Activated CD8-positive, alpha-beta T cell treated with anti-CD3 and anti-CD28 coated beads, Interleukin-2, amount 10 ng/mL, durations not matched to agents 7 days and 5 days (primary cell): Measurements from ENCODE around the gene PPM1H. TPM values are rescaled to one million over a fixed set of nuclear protein-coding genes. Genes with fewer than 3 reads are reported as not detected.

ENCODE experiments used
- ATAC-seq: fragments of 150-1000 bp; cut with Tn5 transposase; one replicate; pipeline ENCODE4 v1.10.0; 2021; ENCODE audit warnings: moderate library complexity
- CTCF ChIA-PET: fragments of 350-600 bp; sonication (Branson Sonifier 250); formaldehyde crosslinking; loops from one replicate; lab custom pipeline; 2021; ENCODE audit warnings: antibody characterized with exemption; lab: Charles Lee
- POLR2A ChIA-PET: fragments of 350-600 bp; sonication (Branson Sonifier 250); formaldehyde crosslinking; loops from one replicate; lab custom pipeline; 2021; ENCODE audit warnings: antibody characterized with exemption; lab: Charles Lee
- DNase-seq: peaks from one replicate; pipeline ENCODE4 v3.0.0-alpha.2; 2020
- H3K27ac Mint-ChIP-seq: one replicate; pipeline ENCODE4 v1.8.0; 2021; ENCODE audit warnings: mild to moderate bottlenecking, mixed read lengths
- H3K27me3 Mint-ChIP-seq: one replicate; pipeline ENCODE4 v1.8.0; 2021; ENCODE audit warnings: low read depth, mixed read lengths
- H3K36me3 Mint-ChIP-seq: one replicate; pipeline ENCODE4 v1.8.0; 2021; ENCODE audit warnings: low read depth, mixed read lengths
- H3K4me1 Mint-ChIP-seq: one replicate; pipeline ENCODE4 v1.8.0; 2021; ENCODE audit warnings: low read depth, mixed read lengths
- H3K4me3 Mint-ChIP-seq: one replicate; pipeline ENCODE4 v1.8.0; 2021; ENCODE audit warnings: mild to moderate bottlenecking, mixed read lengths
- H3K9me3 Mint-ChIP-seq: one replicate; pipeline ENCODE4 v1.8.0; 2022; ENCODE audit warnings: mixed read lengths; ENCODE audit not compliant: insufficient read depth
- total RNA-seq, 2 experiments: library from RNA; stranded (reverse); gene quantifications; one replicate each; pipeline ENCODE4 v1.2.3, GENCODE V29; 2021

Gene PPM1H
- total RNA-seq, 2 experiments from 2014 or later = not detected

DNA sequence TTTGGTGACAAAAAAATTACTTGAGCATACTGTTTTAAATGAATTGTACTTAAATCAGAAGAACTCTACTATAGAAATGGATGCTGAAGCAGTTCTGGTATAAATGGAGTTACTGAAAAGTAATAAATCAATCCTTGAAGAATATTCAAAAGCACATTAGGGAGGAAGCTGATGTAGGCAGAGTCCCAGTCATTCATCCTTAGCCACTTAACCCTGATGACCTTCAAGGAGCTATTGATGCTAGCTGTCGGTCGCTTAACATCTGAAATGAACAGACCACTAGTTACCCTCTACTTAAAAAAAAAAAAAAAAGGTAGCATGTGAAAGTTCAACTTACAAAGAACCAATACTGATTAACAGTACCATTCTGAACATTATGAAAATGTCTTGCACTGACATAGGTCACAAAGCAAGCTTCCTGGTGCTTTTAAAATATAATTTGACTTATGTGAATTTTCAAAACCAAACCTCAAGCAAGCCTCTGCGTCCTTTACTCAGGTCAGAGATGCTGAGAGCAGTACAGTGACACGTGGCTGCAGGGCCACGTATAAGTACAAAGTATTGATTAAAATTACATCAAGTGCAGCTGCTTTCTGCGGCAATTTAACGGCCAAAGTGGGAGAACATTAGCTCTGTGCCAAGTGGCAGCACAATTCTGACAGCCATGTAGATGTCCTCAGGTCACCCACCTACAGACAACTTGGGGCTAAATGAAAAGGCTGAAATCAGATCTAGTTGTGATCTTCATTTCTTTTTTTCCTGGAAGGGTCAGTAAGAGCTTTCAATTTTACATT, 18.1 kb downstream of the PPM1H start:
- Mint-ChIP-seq H3K36me3 (no peaks in the 10 kb centered on the region), H3K4me3 (no peak overlapping the region), H3K27me3 (peaks cover 9% of the 10 kb centered on the region), H3K4me1 (no peaks in the 10 kb centered on the region), H3K27ac (no peak overlapping the region), H3K9me3 (no peaks in the 10 kb centered on the region)
- ATAC-seq (no peak), DNase-seq (no peak)
- ChIA-PET CTCF (no interaction called here), POLR2A (no interaction called here)

DNA sequence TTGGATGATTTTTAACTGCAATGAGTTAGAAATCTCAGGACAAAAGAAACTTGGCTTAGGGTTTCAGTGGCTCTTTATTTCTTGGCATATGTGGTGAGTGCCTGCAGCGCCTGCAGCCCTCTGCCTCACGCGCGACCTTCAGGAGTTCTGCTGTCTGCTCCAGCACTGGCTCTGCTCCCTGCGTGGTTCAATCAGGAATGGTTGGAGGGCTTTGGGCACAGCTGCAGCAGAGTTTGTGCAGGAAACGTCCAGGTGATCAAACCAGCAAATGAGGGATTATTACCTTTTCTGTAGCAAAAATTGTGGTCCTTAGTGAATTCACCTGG, 19.8 kb downstream of the PPM1H start:
- no peaks in the 10 kb centered on the region for H3K4me1 Mint-ChIP-seq
- H3K36me3 Mint-ChIP-seq = no peaks in the 10 kb centered on the region
- no peak overlapping the region for H3K27ac Mint-ChIP-seq
- ATAC-seq (no peak), DNase-seq (no peak)
- CTCF ChIA-PET = no interaction called here
- POLR2A ChIA-PET = no interaction called here
- peaks cover 12% of the 10 kb centered on the region for H3K27me3 Mint-ChIP-seq
- no peaks in the 10 kb centered on the region for H3K9me3 Mint-ChIP-seq
- no peak overlapping the region for H3K4me3 Mint-ChIP-seq

DNA sequence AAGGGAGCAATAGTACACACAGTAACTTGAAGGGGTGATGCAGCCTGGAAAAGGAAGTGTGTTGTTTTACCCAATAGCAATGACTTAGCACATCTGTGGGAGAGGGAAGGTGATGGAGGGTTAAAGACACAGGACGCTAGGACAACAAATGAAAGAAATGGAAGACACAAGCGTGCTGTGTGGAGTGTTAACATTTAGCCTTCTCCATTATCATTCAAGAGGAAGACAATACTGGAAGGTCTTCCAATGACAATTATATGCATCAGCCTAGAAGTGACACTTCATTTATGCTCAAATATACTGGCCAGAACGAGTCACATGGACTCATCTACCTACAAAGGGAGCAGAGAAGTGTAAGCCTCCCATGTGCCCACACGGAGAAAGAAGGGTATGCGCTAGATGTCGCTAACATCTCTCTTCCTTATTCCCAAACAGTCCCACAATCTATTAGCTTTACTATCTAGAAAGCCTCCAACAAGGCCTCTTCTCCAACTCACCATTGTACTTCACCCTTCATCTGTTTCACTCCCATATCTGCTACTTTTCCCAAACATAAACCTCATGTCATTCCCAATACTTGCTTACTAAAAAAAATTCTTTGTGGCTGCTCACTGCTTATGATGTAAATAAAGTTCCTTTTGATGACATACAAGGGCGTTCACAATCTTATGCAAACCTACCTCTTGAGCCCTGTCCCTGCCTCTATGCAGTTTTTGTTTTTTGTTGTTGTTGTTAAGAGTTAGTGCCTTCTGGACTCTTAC, 20.3 kb downstream of the PPM1H start:
- POLR2A ChIA-PET = no interaction called here
- Mint-ChIP-seq H3K4me1 (no peaks in the 10 kb centered on the region), H3K9me3 (no peaks in the 10 kb centered on the region), H3K4me3 (no peak overlapping the region), H3K27me3 (peaks cover 14% of the 10 kb centered on the region), H3K36me3 (no peaks in the 10 kb centered on the region), H3K27ac (no peak overlapping the region)
- DNase-seq (no peak), ATAC-seq (no peak)
- CTCF ChIA-PET = no interaction called here

- ChIA-PET CTCF (no interaction called here), POLR2A (no interaction called here)
- DNase-seq (no peak), ATAC-seq (no peak)
- Mint-ChIP-seq H3K27ac (no peak overlapping the region), H3K27me3 (peaks cover 15% of the 10 kb centered on the region), H3K4me1 (no peaks in the 10 kb centered on the region), H3K9me3 (no peaks in the 10 kb centered on the region), H3K36me3 (no peaks in the 10 kb centered on the region), H3K4me3 (no peak overlapping the region)
Measured at GRCh38 chr12:62913380-62913779, 21.6 kb downstream of the PPM1H start.

- ChIA-PET POLR2A (no interaction called here), CTCF (no interaction called here)
- Mint-ChIP-seq H3K4me3 (no peak overlapping the region), H3K36me3 (no peaks in the 10 kb centered on the region), H3K27ac (no peak overlapping the region), H3K4me1 (no peaks in the 10 kb centered on the region), H3K9me3 (no peaks in the 10 kb centered on the region), H3K27me3 (peaks cover 15% of the 10 kb centered on the region)
- DNase-seq (no peak), ATAC-seq (no peak)
Measured at GRCh38 chr12:62912644-62913043, 22.3 kb downstream of the PPM1H start.

DNA sequence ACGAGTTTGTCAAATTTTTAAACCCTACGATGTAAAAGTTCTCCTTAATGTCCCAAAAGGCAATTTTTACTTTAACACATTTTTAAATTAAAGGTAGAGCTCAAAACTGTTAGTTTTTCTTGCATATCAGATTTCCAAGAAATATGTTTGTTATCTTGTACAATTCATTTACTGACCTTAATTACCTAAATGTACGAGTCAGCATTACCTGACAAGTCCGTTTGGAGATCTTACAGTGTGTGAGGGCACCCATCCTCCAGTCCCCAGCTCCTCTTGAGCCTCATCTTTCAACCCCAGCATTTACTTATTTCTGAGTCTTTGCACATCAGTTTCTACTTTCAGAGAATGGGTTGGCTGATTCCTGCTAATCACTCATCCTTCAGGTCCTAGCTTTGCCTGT, 23.7 kb downstream of the PPM1H start:
- Mint-ChIP-seq H3K36me3 (no peaks in the 10 kb centered on the region), H3K9me3 (no peaks in the 10 kb centered on the region), H3K4me1 (no peaks in the 10 kb centered on the region), H3K27me3 (peaks cover 17% of the 10 kb centered on the region), H3K27ac (no peak overlapping the region), H3K4me3 (no peak overlapping the region)
- DNase-seq = no peak
- POLR2A ChIA-PET = no interaction called here
- no peak for ATAC-seq
- CTCF ChIA-PET = no interaction called here

DNA sequence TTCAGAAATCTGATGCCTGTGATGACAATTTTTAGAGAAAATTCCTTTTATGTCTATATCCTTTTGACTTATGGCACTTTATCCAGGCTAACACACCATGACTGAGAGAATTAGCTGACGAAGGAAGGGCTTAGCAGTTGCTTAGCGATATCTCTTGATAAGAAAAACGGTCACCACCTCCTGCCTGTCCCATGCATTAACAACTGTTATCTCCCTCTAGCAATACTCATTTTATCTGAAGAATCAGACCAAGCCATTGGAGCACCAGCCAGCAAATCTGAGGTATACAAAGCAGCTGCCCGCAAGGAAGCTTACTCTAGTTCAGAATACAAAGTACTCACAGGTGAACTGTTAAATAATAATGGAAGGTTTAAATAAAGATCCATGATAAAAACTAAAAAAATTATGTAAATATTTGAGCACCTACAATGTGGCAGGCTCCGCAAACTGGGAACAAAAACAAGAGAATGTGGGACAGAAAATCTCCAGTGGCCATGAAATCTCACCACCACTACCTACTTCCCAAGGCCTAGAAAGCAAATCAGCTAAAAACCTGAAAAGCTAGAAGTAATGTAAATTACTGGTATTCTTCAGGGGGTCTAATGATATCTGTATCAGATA, 24.3 kb downstream of the PPM1H start:
- ChIA-PET POLR2A (no interaction called here), CTCF (no interaction called here)
- no peak overlapping the region for H3K4me3 Mint-ChIP-seq
- no peak for DNase-seq
- H3K4me1 Mint-ChIP-seq = no peaks in the 10 kb centered on the region
- peaks cover 16% of the 10 kb centered on the region for H3K27me3 Mint-ChIP-seq
- no peaks in the 10 kb centered on the region for H3K9me3 Mint-ChIP-seq
- H3K27ac Mint-ChIP-seq = no peak overlapping the region
- no peaks in the 10 kb centered on the region for H3K36me3 Mint-ChIP-seq
- ATAC-seq = no peak

DNA sequence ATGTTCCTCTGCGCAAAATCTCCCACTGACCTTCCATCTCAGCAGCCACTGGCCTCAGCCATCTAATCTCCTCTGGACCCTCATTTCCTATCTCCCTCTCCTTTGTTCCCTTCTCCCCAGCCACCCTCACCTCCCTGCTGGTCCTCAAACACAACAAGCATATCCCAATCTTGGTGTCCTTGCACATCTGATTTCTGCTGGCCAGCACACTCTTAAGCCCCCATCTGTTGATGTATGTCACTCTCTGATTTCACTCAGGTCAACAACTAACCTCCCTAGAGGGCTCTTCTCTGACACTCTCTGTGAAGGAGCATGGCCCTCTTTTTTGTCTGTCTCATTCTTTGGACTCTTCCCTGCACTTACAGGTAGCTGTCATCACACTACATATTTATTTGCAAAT, 25.6 kb downstream of the PPM1H start:
- DNase-seq = no peak
- peaks cover 17% of the 10 kb centered on the region for H3K27me3 Mint-ChIP-seq
- H3K36me3 Mint-ChIP-seq = no peaks in the 10 kb centered on the region
- POLR2A ChIA-PET = no interaction called here
- no peak overlapping the region for H3K27ac Mint-ChIP-seq
- H3K4me1 Mint-ChIP-seq = no peaks in the 10 kb centered on the region
- CTCF ChIA-PET = no interaction called here
- no peak overlapping the region for H3K4me3 Mint-ChIP-seq
- no peak for ATAC-seq
- H3K9me3 Mint-ChIP-seq = no peaks in the 10 kb centered on the region

DNA sequence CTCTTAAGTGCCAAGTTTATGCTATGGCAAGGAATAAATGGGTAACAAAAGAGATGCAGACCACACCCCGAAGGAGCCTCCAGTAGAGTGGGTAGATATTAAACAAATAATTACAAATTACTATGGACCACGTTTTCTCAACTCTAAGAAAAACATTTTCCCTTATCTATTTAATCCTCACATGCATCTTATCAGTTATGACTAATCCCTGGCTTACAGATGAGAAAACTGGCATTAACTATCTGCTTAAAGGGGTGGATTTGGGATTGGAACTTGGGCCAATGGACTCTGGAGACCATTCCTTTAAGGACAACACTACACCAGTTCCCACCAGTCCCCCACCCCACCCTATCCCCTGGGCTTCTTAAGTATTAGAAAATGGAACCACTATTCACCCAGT, 26.3 kb downstream of the PPM1H start:
- POLR2A ChIA-PET = no interaction called here
- H3K36me3 Mint-ChIP-seq = no peaks in the 10 kb centered on the region

DNA sequence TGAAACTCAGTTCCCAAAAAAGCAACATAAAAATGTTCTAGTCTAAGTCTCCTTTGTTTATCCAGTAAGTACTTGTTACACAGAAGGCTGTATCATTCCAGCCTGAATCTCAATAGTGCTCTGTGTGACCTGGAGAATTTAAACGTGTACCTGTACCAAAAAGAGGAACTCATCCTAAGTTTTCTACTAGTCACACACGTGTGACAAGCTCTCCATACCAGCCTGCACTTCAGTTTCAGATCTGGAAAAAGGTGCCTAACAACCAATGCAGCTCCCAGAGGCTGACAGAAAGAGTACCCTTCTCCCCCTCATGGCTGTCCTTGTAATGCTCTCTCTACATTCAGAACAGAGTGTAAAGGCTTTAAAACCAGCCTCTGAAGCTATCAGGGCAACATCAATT, 27.4 kb downstream of the PPM1H start:
- DNase-seq = no peak
- Mint-ChIP-seq H3K9me3 (no peaks in the 10 kb centered on the region), H3K27ac (no peak overlapping the region), H3K4me1 (no peaks in the 10 kb centered on the region), H3K27me3 (peaks cover 17% of the 10 kb centered on the region), H3K4me3 (no peak overlapping the region), H3K36me3 (no peaks in the 10 kb centered on the region)
- ChIA-PET CTCF (no interaction called here), POLR2A (no interaction called here)
- ATAC-seq = no peak

More for the DNA sequence above, 26.3 kb downstream of the PPM1H start:
- no peak for DNase-seq
- H3K4me1 Mint-ChIP-seq = no peaks in the 10 kb centered on the region
- H3K27me3 Mint-ChIP-seq = peaks cover 17% of the 10 kb centered on the region
- no peak overlapping the region for H3K27ac Mint-ChIP-seq
- CTCF ChIA-PET = no interaction called here
- ATAC-seq = no peak
- H3K9me3 Mint-ChIP-seq = no peaks in the 10 kb centered on the region
- no peak overlapping the region for H3K4me3 Mint-ChIP-seq

DNA sequence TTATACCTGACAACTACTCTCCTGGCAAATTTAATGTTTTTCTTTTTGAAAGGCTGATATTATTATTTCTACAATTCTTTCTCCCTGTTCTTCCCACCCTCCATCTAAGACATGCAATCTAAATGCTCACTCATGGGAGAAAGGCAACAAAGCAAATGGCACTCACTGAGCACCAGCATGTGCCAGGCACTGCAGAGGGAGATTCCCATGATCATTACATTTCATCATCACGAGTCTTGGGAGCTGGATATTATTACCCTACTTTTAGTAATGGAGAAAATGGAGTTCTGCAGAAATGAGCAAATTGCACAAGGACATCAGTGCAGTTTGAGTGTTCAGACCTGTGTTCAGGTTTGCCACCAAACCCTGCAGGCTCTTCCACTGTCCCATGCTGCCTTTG, 27.9 kb downstream of the PPM1H start:
- ChIA-PET POLR2A (no interaction called here), CTCF (no interaction called here)
- peaks cover 15% of the 10 kb centered on the region for H3K27me3 Mint-ChIP-seq
- no peaks in the 10 kb centered on the region for H3K9me3 Mint-ChIP-seq
- no peak for ATAC-seq
- no peak overlapping the region for H3K4me3 Mint-ChIP-seq
- no peak for DNase-seq
- no peaks in the 10 kb centered on the region for H3K36me3 Mint-ChIP-seq
- H3K27ac Mint-ChIP-seq = no peak overlapping the region
- H3K4me1 Mint-ChIP-seq = no peaks in the 10 kb centered on the region

- ATAC-seq = no peak
Measured at GRCh38 chr12:62903151-62903550, 31.8 kb downstream of the PPM1H start.

More at GRCh38 chr12:62903151-62903550, 31.8 kb downstream of the PPM1H start:
- Mint-ChIP-seq H3K4me3 (no peak overlapping the region), H3K27me3 (peaks cover 5% of the 10 kb centered on the region), H3K36me3 (no peaks in the 10 kb centered on the region), H3K27ac (no peak overlapping the region), H3K4me1 (no peaks in the 10 kb centered on the region), H3K9me3 (no peaks in the 10 kb centered on the region)
- CTCF ChIA-PET = no interaction called here
- POLR2A ChIA-PET = no interaction called here
- DNase-seq = no peak
